Limb (tissue), 2 donors: ENCODE results near the gene USP34.
A peak's percentile ranks its signal among the peaks of the same experiment; 100 is the strongest.
"Not testable (repeated sequence)": the region's sequence is repeated elsewhere in the genome, so short reads cannot be mapped to it uniquely, and the experiment has no call there.

ENCODE experiments used
- DNase-seq, 2 donors: peaks; one replicate each; pipeline ENCODE4 v3.0.0-alpha.2; 2016; ENCODE audit errors: extremely low spot score in 2 of 2

The USP34 gene, protein sequence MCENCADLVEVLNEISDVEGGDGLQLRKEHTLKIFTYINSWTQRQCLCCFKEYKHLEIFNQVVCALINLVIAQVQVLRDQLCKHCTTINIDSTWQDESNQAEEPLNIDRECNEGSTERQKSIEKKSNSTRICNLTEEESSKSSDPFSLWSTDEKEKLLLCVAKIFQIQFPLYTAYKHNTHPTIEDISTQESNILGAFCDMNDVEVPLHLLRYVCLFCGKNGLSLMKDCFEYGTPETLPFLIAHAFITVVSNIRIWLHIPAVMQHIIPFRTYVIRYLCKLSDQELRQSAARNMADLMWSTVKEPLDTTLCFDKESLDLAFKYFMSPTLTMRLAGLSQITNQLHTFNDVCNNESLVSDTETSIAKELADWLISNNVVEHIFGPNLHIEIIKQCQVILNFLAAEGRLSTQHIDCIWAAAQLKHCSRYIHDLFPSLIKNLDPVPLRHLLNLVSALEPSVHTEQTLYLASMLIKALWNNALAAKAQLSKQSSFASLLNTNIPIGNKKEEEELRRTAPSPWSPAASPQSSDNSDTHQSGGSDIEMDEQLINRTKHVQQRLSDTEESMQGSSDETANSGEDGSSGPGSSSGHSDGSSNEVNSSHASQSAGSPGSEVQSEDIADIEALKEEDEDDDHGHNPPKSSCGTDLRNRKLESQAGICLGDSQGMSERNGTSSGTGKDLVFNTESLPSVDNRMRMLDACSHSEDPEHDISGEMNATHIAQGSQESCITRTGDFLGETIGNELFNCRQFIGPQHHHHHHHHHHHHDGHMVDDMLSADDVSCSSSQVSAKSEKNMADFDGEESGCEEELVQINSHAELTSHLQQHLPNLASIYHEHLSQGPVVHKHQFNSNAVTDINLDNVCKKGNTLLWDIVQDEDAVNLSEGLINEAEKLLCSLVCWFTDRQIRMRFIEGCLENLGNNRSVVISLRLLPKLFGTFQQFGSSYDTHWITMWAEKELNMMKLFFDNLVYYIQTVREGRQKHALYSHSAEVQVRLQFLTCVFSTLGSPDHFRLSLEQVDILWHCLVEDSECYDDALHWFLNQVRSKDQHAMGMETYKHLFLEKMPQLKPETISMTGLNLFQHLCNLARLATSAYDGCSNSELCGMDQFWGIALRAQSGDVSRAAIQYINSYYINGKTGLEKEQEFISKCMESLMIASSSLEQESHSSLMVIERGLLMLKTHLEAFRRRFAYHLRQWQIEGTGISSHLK (N-terminal part only)

DNA sequence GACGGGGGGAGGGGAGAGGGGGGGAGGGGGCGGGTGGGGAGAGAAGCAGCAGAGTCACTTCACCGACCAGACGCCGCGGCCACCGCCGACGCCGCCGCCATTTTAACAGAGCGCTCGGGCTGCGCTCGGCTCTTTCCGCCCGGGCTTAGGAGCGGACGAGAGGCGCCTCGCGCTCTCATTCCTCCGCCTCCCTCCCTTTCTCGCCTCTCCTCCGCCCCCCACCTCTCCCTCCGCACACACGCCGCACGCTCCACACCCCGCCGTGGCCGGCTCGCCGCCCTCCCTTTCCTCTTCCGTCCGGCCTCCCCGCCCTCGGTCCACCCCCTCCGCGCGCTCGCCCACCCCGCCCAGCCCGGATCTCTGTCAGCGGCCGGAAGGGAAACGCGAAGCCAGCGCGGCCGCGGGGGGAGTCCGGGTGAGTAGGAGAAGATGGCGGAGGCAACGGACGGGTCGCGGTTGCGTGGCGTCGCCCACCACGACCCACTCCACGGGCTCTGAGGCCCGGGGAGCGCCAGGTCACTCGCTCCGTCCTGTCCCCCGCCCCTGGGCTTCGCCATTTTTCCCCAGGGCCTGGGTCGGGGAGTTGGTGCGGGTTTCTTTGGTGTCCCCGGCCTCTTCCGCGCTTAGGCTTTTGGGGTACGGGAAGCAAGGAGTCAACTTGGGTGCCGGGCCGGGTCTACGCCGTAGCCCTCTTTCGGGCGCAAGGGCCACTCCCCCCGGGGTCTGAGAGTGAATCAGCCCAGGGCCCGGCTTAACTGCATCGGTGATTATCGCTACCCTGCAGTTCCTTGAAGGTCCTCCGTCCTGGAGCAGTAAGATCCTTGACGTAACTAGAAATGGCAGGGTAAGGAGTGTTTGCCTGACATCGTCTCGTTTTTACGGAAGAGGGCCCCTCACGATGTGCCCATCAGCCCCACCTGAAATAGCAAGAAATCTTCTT is at the start of gene USP34:
Gene USP34 (minus strand): TSS at position 123 of the 940 bp plus-strand sequence. CDS start 395 bp downstream, outside the sequence.
- DNase-seq = peak; percentile 96 to 98

DNA sequence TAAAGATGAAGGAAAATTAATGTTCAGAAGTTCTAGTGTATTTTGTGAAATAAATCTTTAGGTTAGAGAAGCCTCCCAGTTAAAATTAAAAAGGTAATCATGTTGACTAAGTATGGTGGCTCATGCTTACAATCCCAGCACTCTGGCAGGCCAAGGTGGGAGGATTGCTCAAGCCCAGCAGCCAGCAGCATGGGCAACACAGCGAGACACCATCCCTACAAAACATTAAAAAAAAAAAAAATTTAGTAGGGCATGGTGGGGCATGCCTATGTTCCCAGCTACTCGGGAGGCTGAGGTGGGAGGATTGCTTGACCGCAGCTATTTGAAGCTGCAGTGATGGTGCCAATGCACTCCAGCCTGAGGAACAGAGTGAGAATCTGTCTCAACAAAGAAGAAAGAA is 49.4 kb upstream of the USP34 start:
- DNase-seq = no peak

DNA sequence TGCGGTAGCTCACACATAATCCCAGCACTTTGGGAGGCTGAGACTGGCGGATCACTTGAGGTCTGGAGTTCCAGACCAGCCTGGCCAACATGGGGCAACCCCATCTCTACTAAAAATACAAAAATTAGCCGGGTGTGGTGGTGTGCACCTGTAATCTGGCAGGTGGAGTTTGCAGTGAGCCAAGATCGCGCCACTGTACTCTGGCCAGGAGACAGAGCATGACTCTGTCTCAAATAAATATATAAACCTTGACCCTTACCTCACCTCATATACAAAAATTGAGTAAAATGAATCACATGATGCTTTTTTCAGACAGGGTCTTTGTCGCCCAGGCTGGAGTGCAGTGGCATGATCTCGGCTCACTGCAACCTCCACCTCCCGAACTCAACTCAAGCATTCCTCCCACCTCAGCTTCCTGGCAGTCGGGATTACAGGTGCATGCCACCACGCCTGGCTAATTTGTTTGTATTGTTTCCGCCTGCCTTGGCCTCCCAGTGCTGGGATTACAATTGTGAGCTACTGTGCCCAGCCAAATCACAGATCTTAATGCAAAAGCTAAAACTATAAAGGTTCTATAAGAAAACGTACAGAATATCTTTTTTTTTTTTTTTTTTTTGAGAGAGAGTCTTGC is 42.0 kb upstream of the USP34 start:
- no peak for DNase-seq

DNA sequence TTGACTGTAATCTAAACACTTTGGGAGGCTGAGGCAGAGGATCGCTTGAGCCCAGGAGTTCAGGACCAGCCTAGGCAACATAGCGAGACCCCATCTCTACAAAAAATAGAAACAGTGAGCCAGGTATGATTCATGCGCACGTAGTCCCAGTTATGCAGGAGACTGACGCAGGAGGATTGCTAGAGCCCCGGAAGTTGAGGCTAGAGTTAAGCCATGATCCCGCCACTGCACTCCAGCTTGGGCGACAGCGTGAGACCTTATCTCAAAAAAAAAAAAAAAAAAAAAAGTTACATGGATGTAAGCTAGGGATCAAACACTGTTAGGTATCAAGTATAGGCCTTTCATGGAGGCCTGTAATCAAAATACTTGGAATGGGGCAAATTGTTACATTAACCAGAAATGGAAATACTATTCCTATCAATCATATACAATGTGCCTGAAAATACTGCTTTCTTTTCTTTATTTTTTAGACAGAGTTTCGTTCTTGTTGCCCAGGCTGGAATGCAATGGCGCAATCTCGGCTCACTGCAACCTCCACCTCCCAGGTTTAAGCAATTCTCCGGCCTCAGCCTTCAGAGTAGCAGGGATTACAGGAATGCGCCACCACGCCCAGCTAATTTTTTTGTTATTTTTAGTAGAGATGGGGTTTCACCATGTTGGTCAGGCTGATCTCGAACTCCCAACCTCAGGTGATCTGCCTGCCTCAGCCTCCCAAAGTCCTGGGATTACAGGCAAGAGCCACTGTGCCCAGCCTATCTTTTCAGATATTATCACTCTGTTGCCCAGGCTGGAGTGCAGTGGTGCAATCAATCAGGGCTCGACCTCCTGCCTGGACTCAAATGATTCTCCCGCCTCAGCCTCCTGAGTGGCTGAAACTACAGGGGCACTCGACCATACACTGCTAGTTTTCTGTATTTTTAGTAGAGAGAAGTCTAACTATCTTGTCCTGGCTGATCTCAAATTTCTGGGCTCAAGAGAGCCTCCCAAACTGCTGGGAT is 40.1 kb upstream of the USP34 start:
- DNase-seq = no peak

DNA sequence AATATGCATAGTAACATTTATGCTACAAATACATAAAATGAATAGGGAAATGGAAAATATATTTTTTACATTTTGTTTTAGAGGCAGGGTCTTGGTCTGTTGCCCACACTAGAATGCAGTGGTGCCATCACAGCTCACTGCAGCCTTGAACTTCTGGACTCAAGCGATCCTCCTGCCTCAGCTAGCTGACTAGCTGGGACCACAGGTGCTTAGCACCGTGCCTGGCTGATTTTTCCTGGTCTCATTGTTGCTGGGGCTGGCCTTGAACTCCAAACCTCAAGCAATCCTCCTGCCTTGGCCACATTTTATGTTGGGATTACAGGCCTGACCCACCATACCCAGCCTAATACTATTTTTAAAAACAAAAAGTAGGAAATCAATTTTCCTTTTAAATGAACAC is 34.1 kb upstream of the USP34 start:
- DNase-seq = no peak

DNA sequence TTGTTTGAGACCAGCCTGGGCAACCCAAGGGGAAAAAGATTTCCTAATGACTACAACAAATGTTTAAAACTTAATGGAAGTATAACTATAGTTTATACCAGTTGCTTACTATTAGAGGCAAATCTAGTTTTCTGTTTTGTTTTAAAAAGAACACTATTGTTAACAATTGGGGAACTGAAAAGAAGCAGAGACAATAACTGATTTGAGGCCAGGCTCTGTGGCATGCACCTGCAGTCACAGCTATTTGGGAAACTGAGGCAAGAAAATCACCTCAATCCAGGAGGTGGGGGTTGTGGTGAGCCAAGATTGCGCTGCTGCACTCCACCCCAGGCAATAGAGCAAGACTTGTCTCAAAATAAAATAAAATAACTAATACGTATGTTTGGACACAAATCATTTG is 28.2 kb upstream of the USP34 start:
- DNase-seq = no peak

DNA sequence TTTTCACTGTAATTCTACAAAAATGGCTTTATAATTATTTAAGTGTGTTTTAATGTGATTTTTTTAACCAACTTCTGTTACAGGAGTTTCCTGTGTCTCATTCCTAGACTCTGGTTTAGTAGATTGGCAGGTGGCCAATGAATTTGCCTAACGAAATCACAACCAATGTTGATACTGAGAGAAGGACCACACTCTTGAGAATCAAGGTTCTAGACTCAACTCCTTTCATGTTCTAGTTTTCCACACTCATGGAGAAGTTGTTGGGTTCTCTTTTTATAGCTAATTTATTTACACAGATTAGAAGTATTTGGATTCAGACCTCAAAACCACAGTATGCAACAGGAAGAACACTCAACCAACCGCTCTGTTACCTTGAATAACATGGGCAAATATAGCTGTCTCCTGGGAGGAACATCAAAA is 22.6 kb upstream of the USP34 start:
- no peak for DNase-seq

DNA sequence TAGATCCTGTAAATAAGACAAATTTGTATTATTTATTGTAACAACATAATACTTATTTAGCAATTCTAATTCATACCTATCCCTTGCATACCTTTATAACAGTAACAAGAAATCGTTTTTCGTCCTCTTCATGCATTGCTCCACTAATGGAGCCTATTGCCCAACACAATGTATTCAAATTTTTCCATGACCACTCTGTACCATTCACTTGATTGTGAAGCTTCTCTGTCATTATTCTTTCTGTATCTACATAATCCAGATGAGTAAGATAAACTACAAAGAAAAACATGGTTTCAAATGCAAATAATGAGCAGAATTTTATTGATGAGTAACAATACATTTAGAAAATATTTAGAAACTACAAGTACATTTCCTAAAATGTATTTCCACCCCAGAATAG is 21.6 kb upstream of the USP34 start:
- no peak for DNase-seq

DNA sequence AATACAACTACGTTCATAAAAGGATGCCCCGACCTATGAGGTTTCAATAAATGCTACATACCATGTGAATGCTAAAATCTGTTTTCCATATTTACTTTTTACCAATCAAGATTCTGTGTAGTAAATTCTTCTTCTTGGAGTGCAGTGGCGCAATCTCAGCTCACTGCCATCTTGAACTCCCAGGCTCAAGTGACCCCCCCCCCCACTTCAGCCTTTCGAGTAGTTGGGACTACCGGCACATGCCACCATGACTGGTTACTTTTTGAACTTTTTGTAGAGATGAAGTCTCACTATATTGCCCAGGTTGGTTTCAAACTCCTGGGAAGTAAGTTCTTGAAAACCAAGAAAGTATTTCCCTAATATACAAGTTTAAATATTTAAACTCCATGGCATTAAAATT is 14.4 kb upstream of the USP34 start:
- DNase-seq = no peak

DNA sequence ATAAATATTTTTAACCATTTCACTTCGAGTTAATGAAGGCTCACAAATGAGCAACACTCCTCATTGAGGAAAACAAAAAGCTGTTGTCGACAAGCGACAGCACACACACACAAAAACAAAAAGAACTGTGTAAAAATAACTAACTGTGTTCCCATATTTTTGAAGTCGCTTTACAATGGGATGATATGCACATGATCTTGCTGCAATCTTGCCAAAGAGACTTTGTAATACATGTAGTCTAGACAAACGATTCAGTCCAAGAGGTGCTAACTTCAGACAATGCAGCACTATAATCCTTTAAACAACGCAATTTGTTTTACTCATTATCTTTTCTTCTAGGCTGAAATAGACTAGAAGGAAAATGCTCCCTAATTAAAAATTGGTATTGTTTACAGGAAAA is 7.2 kb upstream of the USP34 start:
- DNase-seq = no peak

DNA sequence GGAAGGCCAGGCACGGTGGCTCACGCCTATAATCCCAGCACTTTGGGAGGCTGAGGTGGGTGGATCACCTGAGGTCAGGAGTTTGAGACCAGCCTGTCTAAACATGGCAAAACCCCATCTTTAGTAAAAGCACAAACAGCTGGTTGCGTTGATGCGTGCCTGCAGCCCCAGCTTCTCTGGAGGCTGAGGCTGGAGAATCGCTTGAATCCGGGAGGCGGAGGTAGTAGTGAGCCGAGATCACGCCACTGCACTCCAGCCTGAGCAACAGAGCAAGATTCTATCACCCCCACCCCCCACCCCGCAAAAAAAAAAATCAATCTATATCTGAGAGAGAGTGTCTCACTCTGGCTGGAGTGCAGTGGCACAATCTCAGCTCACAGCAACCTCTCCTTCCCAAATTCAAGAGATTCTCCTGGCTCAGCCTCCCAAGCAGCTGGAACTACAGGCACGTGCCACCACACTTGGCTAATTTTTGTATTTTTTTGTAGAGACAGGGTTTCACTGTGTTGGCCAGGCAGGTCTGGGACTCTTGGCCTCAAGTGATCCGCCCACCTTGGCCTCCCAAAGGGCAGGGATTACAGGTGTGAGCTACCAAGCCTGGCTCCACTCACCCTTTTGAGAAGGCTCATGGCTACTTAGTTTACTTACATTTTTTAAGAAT is 6.2 kb upstream of the USP34 start:
- not testable (repeated sequence) for DNase-seq

DNA sequence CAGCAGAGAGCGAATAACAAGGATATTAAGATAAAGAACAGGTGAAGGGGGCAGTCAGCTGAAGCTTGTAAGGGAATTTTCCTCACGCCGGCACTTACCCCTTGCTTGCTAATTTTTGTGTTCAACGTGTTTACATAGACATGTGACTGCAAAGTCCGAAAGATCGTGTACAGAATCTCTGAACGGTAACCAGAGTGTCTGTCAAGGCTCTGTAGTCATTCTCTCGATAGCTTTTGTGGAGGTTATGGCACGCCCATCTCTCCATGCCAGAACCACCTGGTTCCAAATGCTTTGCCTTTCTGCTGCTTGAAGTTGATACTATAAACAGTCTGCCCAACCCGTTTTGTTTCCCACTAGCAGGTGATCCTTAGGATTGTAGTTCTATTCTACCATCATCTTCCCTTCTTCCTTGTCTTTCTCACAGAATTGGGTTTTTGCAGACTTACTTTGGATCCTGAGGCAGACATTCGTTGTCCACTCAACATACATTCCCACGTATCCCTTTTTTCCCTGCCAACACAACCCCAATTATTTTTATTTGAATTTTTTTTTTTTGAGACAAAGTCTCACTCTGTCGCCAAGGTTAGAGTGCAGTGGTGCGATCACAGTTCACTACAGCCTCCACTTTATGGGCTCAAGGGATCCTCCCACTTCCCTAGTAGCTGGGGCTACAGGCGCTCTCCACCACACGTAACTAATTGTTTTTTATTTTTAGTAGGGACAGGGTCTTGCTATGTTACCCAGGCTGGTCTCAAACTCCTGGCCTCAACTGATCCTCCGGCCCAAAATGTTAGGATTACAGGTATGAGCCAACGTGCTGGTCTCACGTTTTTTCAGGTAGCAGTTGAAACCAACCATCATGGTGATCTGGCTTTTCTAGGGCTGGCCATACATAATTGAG is 1.3 kb upstream of the USP34 start:
- peak in 1 of 2 donors; percentile 13 for DNase-seq

DNA sequence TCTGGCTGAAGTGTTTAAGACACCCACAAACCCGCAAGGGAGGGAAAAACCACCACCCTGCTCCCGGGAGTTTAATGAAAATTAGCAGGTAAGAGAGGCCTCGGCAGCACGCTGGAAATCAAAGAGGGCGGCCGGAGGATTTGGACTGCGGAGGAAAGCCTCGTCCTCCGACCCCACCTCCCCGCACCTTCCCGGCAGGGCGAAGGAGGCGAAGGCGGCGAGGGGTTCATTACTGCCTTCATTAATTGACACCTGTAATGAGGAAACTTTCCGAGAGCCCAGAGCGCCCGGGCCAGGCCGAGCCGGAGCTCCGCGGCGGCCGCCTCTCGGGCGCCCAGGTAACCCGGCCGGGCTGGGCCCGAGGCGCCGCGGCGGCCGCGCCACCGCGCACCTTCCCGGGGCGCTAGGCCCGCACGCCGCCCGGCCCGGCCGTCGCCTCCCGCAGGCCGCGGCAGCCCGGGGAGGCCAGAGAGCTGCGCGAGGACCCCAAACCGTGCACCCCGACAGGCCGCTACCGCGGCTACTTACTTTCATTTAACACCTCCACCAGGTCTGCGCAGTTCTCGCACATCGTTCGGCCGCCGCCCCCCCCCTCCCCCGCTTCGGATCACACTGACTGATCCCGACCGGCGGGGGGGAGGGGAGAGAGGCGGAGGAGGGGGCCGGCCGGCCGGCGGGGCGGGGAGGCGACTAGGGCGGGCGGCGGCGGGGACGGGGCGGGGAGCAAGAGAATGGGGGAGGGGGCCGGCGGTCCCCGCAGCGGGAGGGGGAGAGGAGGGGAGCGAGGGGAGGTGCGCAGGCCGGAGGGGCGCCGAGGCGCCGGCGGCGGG is 550 bp downstream of the USP34 start:
- DNase-seq = peak; percentile 86 to 94

DNA sequence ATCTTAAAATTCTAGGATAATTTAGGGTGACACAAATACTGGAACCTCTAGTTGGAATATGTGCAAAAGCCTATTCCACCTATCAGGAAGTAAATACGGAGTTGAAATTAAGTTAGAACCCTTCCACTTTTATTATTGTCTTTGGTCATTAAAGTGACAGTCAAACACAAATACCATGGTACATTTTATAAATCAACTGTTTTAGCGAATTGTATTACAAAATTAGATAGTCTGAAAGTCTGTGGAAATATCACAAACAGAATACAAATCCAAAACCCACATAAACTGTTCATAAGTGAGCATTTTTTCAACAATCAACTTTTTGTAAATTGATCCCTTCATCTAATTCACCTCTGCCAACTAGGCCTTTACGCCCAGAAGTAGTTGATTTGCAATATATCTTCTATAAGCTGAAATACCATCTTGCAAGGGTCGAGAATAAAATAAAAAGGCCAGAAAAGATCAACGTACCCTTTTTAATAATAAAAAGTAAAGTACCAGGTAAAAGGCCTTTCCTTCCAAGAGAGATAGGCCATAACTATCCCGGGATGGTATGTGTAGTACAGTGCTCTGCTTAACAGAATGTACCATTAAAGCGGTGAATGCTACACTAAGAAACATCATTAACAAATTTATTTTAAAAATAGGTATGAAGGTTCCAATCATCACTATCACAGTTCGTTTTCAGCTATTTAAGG is 1.3 kb downstream of the USP34 start:
- DNase-seq = no peak

DNA sequence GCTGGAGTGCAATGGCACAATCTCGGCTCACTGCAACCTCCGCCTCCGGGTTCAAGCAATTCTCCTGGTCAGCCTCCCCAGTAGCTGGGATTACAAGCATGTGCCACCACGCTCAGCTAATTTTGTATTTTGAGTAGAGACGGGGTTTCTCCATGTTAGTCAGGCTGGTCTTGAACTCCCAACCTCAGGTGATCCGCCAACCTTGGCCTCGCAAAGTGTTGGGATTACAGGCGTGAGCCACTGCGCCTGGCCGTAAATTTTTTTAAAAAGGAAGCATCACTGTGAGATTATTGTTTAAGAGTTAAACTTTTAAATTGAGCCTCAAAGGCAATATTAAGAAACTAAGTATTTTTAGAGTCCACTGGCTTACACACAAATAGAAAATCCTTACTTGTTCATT is 2.7 kb downstream of the USP34 start:
- not testable (repeated sequence) for DNase-seq

DNA sequence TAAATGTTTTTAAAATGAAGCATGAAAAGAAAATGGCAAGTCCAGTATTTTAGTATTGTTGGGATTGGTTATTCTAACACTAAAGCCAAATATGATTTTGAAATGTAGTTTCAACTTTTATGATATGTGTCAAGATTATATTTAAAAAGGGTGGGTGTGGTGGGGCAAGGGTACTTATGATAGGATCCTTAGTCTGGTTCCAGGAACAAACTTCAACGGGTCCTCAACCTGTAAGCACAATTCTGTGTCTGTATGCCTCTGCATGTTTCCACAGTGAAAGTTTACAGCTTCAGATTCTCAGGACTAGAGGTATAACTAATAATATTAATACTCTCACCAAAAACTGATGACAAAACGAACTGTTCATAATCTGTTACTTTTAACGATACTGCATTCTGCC is 5.8 kb downstream of the USP34 start:
- no peak for DNase-seq
